T1000 (cell line): Measurements from ENCODE around the gene BICD1.

Source experiments
- DNase-seq: peaks from one replicate; lab custom pipeline; 2025; ENCODE audit warnings: mixed read lengths; lab: John Stamatoyannopoulos, UW

BICD1 gene

GRCh38 chr12:32402946-32403345, 296.3 kb downstream of the BICD1 start:
- no peak for DNase-seq

DNA sequence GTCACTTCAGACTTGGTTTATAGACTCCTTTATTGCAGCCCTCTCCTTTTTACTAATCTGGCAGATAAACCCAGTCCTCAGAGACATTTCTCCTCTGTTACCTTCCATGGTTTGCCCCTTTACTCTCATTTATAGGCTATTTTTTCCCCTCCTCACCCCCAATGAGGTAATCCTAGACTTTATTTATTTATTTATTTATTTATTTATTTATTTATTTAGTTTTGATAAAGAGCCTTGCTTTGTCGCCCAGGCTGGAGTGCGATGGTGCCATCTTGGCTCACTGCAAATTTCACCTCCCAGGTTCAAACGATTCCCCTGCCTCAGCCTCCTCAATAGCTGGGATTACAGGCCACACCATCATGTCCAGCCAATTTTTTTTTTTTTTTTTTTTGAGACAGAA, 301.1 kb downstream of the BICD1 start:
- DNase-seq, result no peak

GRCh38 chr12:32413412-32413811, 306.8 kb downstream of the BICD1 start:
- no peak for DNase-seq

DNA sequence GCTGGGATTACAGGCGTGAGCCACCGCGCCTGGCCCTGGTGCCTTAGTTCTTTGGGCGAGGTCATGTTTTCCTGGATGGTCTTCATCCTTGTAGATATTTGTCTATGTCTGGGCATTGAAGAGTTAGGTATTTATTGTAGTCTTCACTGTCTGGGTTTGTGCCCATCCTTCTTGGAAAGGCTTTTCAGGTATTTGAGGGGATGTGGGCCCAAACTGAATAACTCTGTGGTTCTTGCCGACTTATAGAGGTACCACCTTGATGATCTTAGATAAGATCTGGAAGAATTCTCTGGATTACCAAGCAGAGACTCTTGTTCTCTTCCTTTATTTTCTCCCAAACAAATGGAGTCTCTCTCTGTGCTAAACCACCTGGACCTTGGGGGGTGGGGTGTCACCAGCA, 311.6 kb downstream of the BICD1 start:
- no peak for DNase-seq

DNA sequence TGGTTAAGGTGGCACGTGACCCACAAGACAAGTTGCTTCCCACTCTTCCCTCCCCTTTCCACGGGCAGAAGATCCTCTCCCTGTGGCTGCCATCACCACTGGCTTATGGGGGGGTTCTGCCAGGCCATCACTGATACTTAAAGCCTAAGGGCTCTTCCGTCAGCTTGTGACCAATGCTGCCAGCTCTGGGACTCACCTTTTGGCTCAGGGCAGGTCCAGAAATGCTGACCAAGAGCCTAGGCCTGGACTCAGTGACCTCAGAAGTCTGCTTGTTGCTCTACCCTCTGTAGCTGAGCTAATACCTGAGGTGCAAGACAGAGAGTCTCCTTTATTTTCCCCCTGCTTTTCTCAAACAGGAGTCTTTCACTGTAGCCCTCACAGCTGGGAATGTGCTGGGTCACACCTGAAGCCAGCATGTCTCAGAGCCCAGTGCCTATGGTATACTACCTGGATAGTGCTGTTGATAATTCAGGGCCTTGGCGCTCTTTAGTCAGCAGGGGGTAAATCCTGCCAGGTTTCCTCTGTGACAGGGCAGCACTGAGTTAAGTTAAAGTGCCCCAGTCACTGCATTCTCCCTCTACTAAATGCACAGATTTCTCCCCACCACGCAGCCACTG, 312.4 kb downstream of the BICD1 start:
- no peak for DNase-seq

- DNase-seq, result no peak
Observed at GRCh38 chr12:32419520-32419960, 312.9 kb downstream of the BICD1 start.

GRCh38 chr12:32420356-32420755, 313.7 kb downstream of the BICD1 start:
- DNase-seq, result no peak

DNA sequence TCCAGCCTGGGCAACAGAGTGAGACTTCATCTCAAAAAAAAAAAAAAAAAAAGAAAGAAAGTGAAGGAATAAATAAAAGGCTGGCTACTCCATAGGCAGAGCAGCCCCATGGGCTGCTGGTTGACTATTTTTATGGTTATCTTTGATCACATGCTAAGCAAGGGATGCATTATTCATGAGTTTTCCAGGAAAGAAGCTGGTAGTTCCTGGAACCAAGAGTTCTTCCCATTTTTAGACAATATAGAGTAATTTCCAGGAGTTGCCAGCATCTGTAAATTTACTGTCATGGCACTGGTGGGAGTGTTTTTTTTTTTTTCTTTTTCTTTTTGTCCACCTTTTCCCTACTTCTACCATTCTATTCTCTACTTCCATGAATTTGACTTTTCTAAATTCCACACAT, 316.9 kb downstream of the BICD1 start:
- no peak for DNase-seq

DNA sequence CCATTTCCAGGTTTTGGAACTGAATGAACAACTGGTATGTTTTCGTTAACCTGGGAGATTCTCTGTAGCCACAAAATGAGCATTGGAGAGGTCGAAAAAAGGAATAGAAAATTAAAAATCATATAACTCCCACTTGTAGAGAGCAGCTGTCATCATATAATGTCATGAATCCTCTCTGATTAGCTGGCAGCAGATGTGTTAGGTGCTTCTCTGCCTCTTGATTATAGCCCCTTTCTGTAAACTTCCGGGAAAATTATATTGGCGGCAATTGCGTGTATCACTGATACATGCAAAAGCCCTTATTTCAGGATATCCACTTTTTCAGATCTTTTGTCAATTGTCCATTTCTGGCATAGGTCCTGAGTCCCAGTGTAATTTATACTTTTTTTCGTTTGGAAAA, 324.4 kb downstream of the BICD1 start:
- DNase-seq, result no peak
